ENCODE data around the gene TRIM67.

The TRIM67 gene

DNA sequence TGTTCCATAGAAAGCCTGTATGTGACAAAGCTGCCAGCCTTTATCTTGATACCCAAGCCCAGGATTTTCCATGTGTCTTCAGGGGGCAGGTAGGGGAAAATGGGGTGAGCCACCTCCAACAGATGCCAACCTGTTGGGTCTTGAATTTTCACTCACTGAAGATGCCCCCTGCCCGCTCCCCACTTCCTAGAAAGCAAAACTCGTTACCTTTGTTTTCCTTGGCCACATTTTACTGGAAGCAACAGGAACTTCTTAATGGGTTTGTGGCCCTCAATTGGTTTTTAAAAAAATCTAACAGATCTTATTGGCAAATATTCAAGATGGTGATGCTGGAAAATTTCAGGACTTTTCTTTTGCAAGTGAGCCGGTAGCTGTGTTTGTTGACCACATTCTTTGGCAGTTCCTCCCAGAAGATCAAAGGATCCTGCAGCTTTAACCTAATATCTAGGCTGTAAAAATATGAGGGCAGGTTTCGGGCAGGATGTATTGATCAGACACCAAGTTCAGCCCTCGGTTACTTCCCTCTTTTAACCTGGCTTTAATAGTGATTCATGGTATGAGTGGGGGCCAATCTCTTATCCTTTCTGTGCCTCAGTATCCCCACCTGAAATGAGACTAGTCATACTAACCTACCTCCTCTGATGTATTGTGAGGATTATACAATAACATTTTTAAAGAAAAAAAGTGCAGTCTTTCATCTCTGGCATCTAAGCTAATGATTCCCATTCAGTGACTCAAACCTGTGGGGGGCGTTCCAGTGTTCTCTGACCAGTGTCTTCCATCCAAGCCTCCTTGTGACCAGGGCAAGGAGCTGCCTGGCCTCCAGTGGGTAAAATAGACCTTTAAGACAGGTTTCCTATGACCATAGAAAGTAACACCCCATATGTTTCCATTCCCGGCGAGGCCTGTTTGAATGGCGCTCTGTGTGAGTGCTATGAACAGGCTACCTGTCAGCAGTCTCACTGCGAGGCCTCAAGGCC lies 57.9 kb downstream of the TRIM67 start:
- TF ChIP-seq, protein P1, sequence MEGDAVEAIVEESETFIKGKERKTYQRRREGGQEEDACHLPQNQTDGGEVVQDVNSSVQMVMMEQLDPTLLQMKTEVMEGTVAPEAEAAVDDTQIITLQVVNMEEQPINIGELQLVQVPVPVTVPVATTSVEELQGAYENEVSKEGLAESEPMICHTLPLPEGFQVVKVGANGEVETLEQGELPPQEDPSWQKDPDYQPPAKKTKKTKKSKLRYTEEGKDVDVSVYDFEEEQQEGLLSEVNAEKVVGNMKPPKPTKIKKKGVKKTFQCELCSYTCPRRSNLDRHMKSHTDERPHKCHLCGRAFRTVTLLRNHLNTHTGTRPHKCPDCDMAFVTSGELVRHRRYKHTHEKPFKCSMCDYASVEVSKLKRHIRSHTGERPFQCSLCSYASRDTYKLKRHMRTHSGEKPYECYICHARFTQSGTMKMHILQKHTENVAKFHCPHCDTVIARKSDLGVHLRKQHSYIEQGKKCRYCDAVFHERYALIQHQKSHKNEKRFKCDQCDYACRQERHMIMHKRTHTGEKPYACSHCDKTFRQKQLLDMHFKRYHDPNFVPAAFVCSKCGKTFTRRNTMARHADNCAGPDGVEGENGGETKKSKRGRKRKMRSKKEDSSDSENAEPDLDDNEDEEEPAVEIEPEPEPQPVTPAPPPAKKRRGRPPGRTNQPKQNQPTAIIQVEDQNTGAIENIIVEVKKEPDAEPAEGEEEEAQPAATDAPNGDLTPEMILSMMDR (IDR thresholded peaks at IDR 0.05; ENCODE audit: control extremely low read depth, extremely low read depth, low read depth, missing control alignments) = no peak
- POLR2A ChIA-PET = no interaction called here
- CTCF ChIA-PET = interaction anchor here (1.2 kb wide), 1 partner anchor 8 kb away, joined by 6 read pairs; no protein-coding TSS in a partner anchor
- DNase-seq (ENCODE audit: extremely low spot score) = no peak

DNA sequence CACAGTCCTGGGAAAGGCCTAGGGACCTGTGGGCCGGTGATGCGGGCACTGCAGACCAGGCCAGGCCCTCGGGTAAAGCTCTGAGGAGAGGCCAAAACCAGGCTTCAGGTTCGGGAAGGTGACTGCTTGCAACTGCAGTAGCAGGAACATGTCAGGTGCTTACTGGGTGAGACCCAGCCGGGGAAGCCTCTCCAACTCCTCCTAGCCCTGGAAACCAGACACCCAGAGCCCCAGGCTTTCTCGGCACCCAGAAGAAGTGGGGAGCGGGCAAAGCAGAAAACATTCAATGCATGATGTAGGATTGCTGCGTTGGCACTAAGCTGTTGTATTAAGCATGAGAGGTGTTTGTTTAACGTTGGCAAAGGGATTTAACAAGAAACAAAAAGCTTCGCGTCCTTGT lies 58.9 kb downstream of the TRIM67 start:
- TF ChIP-seq, protein P1 (IDR thresholded peaks at IDR 0.05; ENCODE audit: control extremely low read depth, extremely low read depth, low read depth, missing control alignments) = no peak
- ChIA-PET POLR2A (no interaction called here), CTCF (interaction anchor here (1.2 kb wide), 1 partner anchor 9 kb away, joined by 6 read pairs; no protein-coding TSS in a partner anchor)
- DNase-seq (ENCODE audit: extremely low spot score) = no peak

DNA sequence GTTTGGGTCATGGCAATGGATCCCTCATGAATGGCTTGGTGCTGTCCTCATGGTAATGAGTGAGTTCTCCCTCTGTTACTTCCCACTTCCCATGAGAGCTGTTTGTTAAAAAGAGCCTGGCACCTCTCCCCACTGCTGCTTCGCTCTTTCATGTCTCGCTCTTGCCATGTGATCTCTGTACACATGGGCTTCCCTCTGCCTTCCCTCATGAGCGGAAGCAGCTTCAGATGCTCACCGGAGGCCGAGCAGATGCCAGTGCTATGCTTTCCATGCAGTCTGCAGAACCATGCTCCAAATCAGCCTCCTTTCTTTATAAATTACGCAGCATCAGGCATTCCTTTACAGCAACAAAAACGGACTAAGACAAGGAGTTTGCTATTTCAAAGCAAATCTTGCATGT lies 64.3 kb downstream of the TRIM67 start:
- no peak for DNase-seq (ENCODE audit: extremely low spot score)
- POLR2A ChIA-PET = no interaction called here
- TF ChIP-seq, protein P1 (IDR thresholded peaks at IDR 0.05; ENCODE audit: control extremely low read depth, extremely low read depth, low read depth, missing control alignments) = no peak
- CTCF ChIA-PET = interaction anchor here (0.9 to 1.4 kb wide), 3 partner anchors 11 to 14 kb away, joined by 3 to 4 read pairs (median 3); no protein-coding TSS in a partner anchor

DNA sequence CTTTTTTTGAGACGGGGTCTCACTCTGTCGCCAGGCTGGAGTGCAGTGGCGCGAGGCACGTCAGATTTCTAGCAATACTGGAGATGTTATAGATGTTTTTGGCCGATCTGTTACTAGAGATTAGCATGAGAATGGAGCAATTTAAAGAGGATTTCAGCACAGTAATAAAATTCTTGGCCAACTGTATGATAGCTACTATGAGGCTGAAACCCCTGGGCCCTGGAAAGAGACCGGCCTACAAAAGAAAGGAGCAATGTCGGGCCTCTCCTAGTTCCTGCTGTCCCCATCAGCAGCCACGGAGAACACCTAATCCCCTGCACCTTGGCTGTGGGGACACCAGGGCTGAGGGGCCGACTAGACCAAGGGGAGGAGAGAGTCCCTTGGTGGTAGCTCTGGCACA lies 69.7 kb downstream of the TRIM67 start:
- POLR2A ChIA-PET = no interaction called here

DNA sequence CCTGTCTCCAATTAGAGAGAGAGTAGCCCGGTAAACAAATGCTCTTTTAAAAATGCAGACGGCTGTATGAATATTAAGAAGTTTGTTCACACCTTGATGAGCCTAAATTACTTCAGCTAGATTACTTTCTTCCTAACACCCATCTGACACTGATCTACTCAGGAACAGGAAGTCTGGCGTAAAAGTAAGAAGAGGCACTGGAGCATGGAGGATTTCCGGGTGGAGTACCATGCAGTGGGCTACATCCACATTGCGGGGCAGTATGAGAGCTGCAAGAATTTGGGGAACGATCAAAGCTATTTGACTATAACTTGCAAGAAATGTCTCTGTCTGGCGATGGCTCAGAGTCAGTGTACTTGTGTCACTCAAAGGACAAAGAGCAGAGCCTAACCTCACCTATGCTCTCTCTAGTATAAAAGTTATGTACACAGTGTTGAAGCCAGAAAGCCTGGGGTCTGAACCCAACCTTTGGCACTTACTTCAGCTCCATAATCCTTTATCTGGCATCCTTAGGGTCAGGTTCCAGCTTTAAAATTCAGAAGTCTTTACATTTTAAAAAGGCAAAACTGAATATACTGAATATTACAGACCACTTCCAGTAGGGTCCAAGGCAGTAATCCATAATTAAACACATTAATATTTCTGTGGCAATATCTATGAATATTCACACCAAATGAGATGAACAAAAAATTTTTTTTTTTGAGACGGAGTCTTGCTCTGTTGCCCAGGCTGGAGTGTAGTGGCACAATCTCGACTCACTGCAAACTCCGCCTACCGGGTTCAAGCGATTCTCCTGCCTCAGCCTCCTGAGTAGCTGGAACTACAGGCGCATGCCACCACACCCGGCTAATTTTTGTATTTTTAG lies 71.2 kb downstream of the TRIM67 start:
- no peak for DNase-seq (ENCODE audit: extremely low spot score)
- ChIA-PET POLR2A (no interaction called here), CTCF (interaction anchor here (1.0 kb wide), 1 partner anchor 8 kb away, joined by 3 read pairs; no protein-coding TSS in a partner anchor)
- TF ChIP-seq, protein P1 (IDR thresholded peaks at IDR 0.05; ENCODE audit: control extremely low read depth, extremely low read depth, low read depth, missing control alignments) = no peak

More for the DNA sequence above, 69.7 kb downstream of the TRIM67 start:
- CTCF ChIA-PET = no interaction called here
- TF ChIP-seq, protein P1 (IDR thresholded peaks at IDR 0.05; ENCODE audit: control extremely low read depth, extremely low read depth, low read depth, missing control alignments) = no peak
- DNase-seq (ENCODE audit: extremely low spot score) = no peak

DNA sequence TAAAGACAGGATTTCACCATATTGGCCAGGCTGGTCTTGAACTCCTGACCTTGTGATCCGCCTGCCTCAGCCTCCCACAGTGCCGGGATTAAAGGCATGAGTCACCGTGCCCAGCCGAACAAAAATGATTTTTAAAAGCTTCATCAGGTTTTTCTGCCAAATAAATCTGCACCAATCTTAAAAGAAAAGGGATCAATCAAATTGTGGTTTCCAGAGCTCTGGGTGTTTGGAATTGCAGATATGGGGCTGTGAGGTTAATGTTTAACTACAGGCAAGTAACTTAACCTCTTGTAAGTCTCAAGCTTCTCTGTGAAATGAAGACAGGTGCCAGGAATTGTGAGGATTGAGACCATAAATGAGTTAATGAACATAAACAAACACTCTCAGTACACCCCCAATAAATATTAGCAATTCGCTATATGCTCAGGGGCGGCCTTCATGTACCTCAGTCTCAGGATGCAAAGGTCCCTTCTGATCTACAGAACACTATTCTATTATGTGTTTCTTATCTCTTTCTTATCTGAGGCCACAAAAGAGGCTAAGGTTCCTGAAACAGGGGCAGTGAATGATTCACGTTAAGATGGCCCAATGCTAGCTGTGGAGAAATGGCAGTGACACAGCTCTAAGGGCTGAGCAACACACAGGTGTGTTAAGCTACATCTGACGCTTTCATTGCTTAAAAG lies 72.0 kb downstream of the TRIM67 start:
- ChIA-PET CTCF (no interaction called here), POLR2A (no interaction called here)
- no peak for DNase-seq (ENCODE audit: extremely low spot score)
- TF ChIP-seq, protein P1 (IDR thresholded peaks at IDR 0.05; ENCODE audit: control extremely low read depth, extremely low read depth, low read depth, missing control alignments) = no peak

All from GM10248 (cell line).